ENCODE results near the gene PTPRO. TPM values are rescaled to one million over a fixed set of nuclear protein-coding genes. Genes with fewer than 3 reads are reported as not detected.

Gene PTPRO
- polyA plus RNA-seq, 1 experiment = 0.23 TPM

- no peaks in the 10 kb centered on the region for H3K36me3 ChIP-seq (ENCODE audit: control insufficient read depth, insufficient read depth, low read length)
- POLR2A ChIA-PET = no interaction called here
- TF ChIP-seq CTCF (IDR thresholded peaks at IDR 0.05; ENCODE audit: insufficient read depth, low read depth, low read length) = no peak
- CTCF ChIA-PET = interaction anchor here (1.1 kb wide), 1 partner anchor 14 kb away, joined by 3 read pairs; no protein-coding TSS in a partner anchor
- no peak for DNase-seq (ENCODE audit: low read depth)
- H3K4me3 ChIP-seq (ENCODE audit: low read depth, low read length) = no peak overlapping the region
- no peaks in the 10 kb centered on the region for H3K27me3 ChIP-seq (ENCODE audit: control insufficient read depth, insufficient read depth, low read length)
Observed at GRCh38 chr12:15515010-15515409, 192.7 kb downstream of the PTPRO start.

- no peak for TF ChIP-seq CTCF (IDR thresholded peaks at IDR 0.05; ENCODE audit: insufficient read depth, low read depth, low read length)
- peaks cover 3% of the 10 kb centered on the region; the same call in 1 of the 2 replicates for H3K27me3 ChIP-seq (ENCODE audit: control insufficient read depth, insufficient read depth, low read length)
- DNase-seq (ENCODE audit: low read depth) = no peak
- H3K4me3 ChIP-seq (ENCODE audit: low read depth, low read length) = no peak overlapping the region
- ChIA-PET CTCF (interaction anchor here (2.6 kb wide), 1 partner anchor 243 kb away, joined by 12 read pairs; no protein-coding TSS in a partner anchor), POLR2A (no interaction called here)
- no peaks in the 10 kb centered on the region for H3K36me3 ChIP-seq (ENCODE audit: control insufficient read depth, insufficient read depth, low read length)
Observed at GRCh38 chr12:15520083-15520482, 197.8 kb downstream of the PTPRO start.

- no peak overlapping the region for H3K4me3 ChIP-seq (ENCODE audit: low read depth, low read length)
- H3K27me3 ChIP-seq (ENCODE audit: control insufficient read depth, insufficient read depth, low read length) = peaks cover 6% of the 10 kb centered on the region
- ChIA-PET POLR2A (no interaction called here), CTCF (interaction anchor here (1.1 to 2.6 kb wide), 4 partner anchors 244 to 251 kb away, joined by 3 to 12 read pairs (median 4); no protein-coding TSS in a partner anchor)
- DNase-seq (ENCODE audit: low read depth) = no peak
- H3K36me3 ChIP-seq (ENCODE audit: control insufficient read depth, insufficient read depth, low read length) = no peaks in the 10 kb centered on the region
- TF ChIP-seq CTCF (IDR thresholded peaks at IDR 0.05; ENCODE audit: insufficient read depth, low read depth, low read length) = no peak
Observed at GRCh38 chr12:15520844-15521243, 198.5 kb downstream of the PTPRO start.

- POLR2A ChIA-PET = no interaction called here
- peak; percentile 50 for TF ChIP-seq CTCF (IDR thresholded peaks at IDR 0.05; ENCODE audit: insufficient read depth, low read depth, low read length)
- peaks cover 6% of the 10 kb centered on the region for H3K27me3 ChIP-seq (ENCODE audit: control insufficient read depth, insufficient read depth, low read length)
- H3K4me3 ChIP-seq (ENCODE audit: low read depth, low read length) = no peak overlapping the region
- H3K36me3 ChIP-seq (ENCODE audit: control insufficient read depth, insufficient read depth, low read length) = no peaks in the 10 kb centered on the region
- CTCF ChIA-PET = interaction anchor here (0.6 to 1.9 kb wide), 9 partner anchors 10 to 798 kb away, joined by 3 to 27 read pairs (median 3); partner anchors contain the start of gene RERG
- DNase-seq (ENCODE audit: low read depth) = no peak
Observed at GRCh38 chr12:15522574-15523187, 200.4 kb downstream of the PTPRO start.

GRCh38 chr12:15525441-15525840 is 203.1 kb downstream of the PTPRO start:
- POLR2A ChIA-PET = no interaction called here

More at GRCh38 chr12:15525441-15525840, 203.1 kb downstream of the PTPRO start:
- CTCF ChIA-PET = interaction anchor here (5.7 kb wide), 1 partner anchor 248 kb away, joined by 51 read pairs; no protein-coding TSS in a partner anchor
- Histone ChIP-seq H3K4me3 (ENCODE audit: low read depth, low read length) (no peak overlapping the region), H3K27me3 (ENCODE audit: control insufficient read depth, insufficient read depth, low read length) (peaks cover 4% of the 10 kb centered on the region), H3K36me3 (ENCODE audit: control insufficient read depth, insufficient read depth, low read length) (no peaks in the 10 kb centered on the region)
- no peak for TF ChIP-seq CTCF (IDR thresholded peaks at IDR 0.05; ENCODE audit: insufficient read depth, low read depth, low read length)
- DNase-seq (ENCODE audit: low read depth) = no peak
